HepG2 (cell line): Measurements from ENCODE around the gene BAIAP3. TPM values are rescaled to one million over a fixed set of nuclear protein-coding genes. Genes with fewer than 3 reads are reported as not detected.

Experiments
- ATF7-NPFF ChIP-seq: sonication (generic); formaldehyde crosslinking; IDR thresholded peaks from 2 replicates; pipeline ENCODE4 v1.8.1; 2023; ENCODE audit warnings: mild to moderate bottlenecking, low read depth, missing genetic modification reagents, moderate library complexity
- BRD4 ChIP-seq: sonication (generic); formaldehyde crosslinking; IDR thresholded peaks from 2 replicates; pipeline ENCODE4 v1.4.0; 2020; ENCODE audit warnings: missing genetic modification reagents
- DRAP1 ChIP-seq: IDR thresholded peaks from 2 replicates; pipeline ENCODE4 v1.6.1; 2016; ENCODE audit warnings: missing genetic modification reagents, missing compliant biosample characterization
- HMGXB4 ChIP-seq, 2 experiments: sonication (generic) in 1 of 2; formaldehyde crosslinking in 1 of 2; IDR thresholded peaks; 2 replicates each; pipeline versions ENCODE4 v1.4.0 to v1.6.1; 2018 to 2020; ENCODE audit warnings: missing genetic modification reagents in 2 of 2, borderline replicate concordance in 1 of 2, low read depth in 1 of 2, mild to moderate bottlenecking in 1 of 2, missing biosample characterization in 1 of 2
- HNF4G ChIP-seq, 2 experiments: sonication (generic) in 1 of 2; formaldehyde crosslinking in 1 of 2; IDR thresholded peaks; 2 replicates each; pipeline versions ENCODE4 v1.4.0 to v1.6.1; 2011 to 2020; ENCODE audit warnings: borderline replicate concordance in 2 of 2, low read depth in 2 of 2, mild to moderate bottlenecking in 2 of 2, low read length in 1 of 2, missing genetic modification reagents in 1 of 2, moderate library complexity in 1 of 2
- KLF16 ChIP-seq, 2 experiments: sonication (generic) in 1 of 2; formaldehyde crosslinking in 1 of 2; IDR thresholded peaks; 2 replicates each; pipeline versions ENCODE4 v1.6.1 to v1.8.0; 2016 to 2023; ENCODE audit warnings: missing genetic modification reagents in 2 of 2, missing compliant biosample characterization in 1 of 2
- MIXL1 ChIP-seq: IDR thresholded peaks from 2 replicates; pipeline ENCODE4 v1.6.1; 2016
- MXI1 ChIP-seq: IDR thresholded peaks from 3 replicates; pipeline ENCODE4 v1.6.1; 2012; ENCODE audit warnings: low read depth, low read length, inconsistent platforms, borderline replicate concordance
- NFE2L2 ChIP-seq: fragments of 150-350 bp; IDR thresholded peaks from 2 replicates; pipeline ENCODE4 v1.6.1; 2014; ENCODE audit warnings: low read length
- NONO ChIP-seq, 2 experiments: fragments of 450-650 bp in 1 of 2; sonication (generic) in 1 of 2; formaldehyde crosslinking in 1 of 2; IDR thresholded peaks in 1 of 2; conservative IDR thresholded peaks in 1 of 2; 2 replicates each; pipeline versions ENCODE4 v1.6.1 to v1.8.0; 2017 to 2022; ENCODE audit warnings: mild to moderate bottlenecking in 1 of 2, missing genetic modification reagents in 1 of 2, moderate library complexity in 1 of 2
- NR2F6 ChIP-seq, 2 experiments: IDR thresholded peaks; 2 replicates each; pipeline ENCODE4 v1.6.1; 2016; ENCODE audit warnings: antibody characterized with exemption in 1 of 2, mild to moderate bottlenecking in 1 of 2
- POLR2G ChIP-seq: fragments of 200-400 bp; formaldehyde crosslinking; IDR thresholded peaks from 2 replicates; pipeline ENCODE4 v1.6.1; 2018; ENCODE audit warnings: mild to moderate bottlenecking, low read depth, low read length, moderate library complexity
- RBFOX2 ChIP-seq: fragments of 200-400 bp; formaldehyde crosslinking; IDR thresholded peaks from 2 replicates; pipeline ENCODE4 v1.6.1; 2017; ENCODE audit warnings: low read depth, mild to moderate bottlenecking, low read length
- SSRP1 ChIP-seq: IDR thresholded peaks from 2 replicates; pipeline ENCODE4 v1.6.1; 2016; ENCODE audit warnings: control low read depth
- TFAP4 ChIP-seq: sonication (generic); IDR thresholded peaks from 2 replicates; pipeline ENCODE4 v1.6.1; 2016; ENCODE audit warnings: low read depth, borderline replicate concordance
- TFE3 ChIP-seq: IDR thresholded peaks from 2 replicates; pipeline ENCODE4 v1.6.1; 2016
- ZNF281 ChIP-seq: sonication (generic); formaldehyde crosslinking; IDR thresholded peaks from 2 replicates; pipeline ENCODE4 v1.4.0; 2020; ENCODE audit warnings: missing genetic modification reagents, borderline replicate concordance
- polyA plus RNA-seq, 8 experiments: library from polyadenylated mRNA; depleted of rRNA in 3 of 8; stranded (reverse) in 7 of 8; unstranded in 1 of 8; fragments of >200 nt; fragmentation: Illumina TruSeq in 4 of 8; extraction: Trizol in 4 of 8; gene quantifications; 2 replicates each; pipeline versions ENCODE4 v1.2.1 to v1.2.3, GENCODE V29; 2011 to 2016; ENCODE audit warnings: low read depth in 4 of 8, missing spikeins in 1 of 8, mixed read lengths in 1 of 8; ENCODE audit not compliant: insufficient read depth in 1 of 8
- total RNA-seq, 5 experiments: library from RNA; depleted of rRNA; stranded (reverse); fragments of >200 nt; fragmentation: Illumina TruSeq; extraction: Trizol; gene quantifications; 2 replicates each; pipeline ENCODE4 v1.2.3, GENCODE V29; 2016; ENCODE audit warnings: low read depth in 1 of 5

Gene BAIAP3
- total and polyA plus RNA-seq, 2 of the 13 experiments (the other 11 are each of a cell fraction or from before 2014, with no cell fraction given): 3.2 to 5.7 TPM

- TF ChIP-seq DRAP1 (CRISPR knock-in tag) (no peak), ZNF281 (peak; percentile 47; the same call in 1 of the 2 replicates), HNF4G (IDR thresholded peaks at IDR 0.05; ENCODE audit: borderline replicate concordance, low read depth, low read length) (no peak), HNF4G (CRISPR knock-in tag; IDR thresholded peaks at IDR 0.05; ENCODE audit: borderline replicate concordance, low read depth) (no peak), MXI1 (peak; percentile 84; the same call in 1 of the 3 replicates), KLF16 (CRISPR knock-in tag; IDR thresholded peaks at IDR 0.05) (peak in 1 of 2 experiments; percentile 61; a peak in 2 of 4 replicates), TFAP4 (peak; percentile 69; the same call in 1 of the 2 replicates), NONO (IDR thresholded peaks at IDR 0.05) (no peak), NONO (CRISPR knock-in tag; conservative IDR thresholded peaks at IDR 0.05) (0 out of 2 replicates have a peak, but pooled peaks have one; percentile 45), ATF7-NPFF (peak; percentile 18; the same call in 1 of the 2 replicates), BRD4 (CRISPR knock-in tag) (no peak), POLR2G (peak; percentile 32; the same call in 1 of the 2 replicates), MIXL1 (CRISPR knock-in tag) (no peak), SSRP1 (no peak), NFE2L2 (peak; percentile 96), TFE3 (CRISPR knock-in tag) (no peak), NR2F6 (IDR thresholded peaks at IDR 0.05) (peak; percentile 24; the same call in 1 of the 2 replicates), NR2F6 (CRISPR knock-in tag; IDR thresholded peaks at IDR 0.05) (peak; percentile 58; the same call in 1 of the 2 replicates), RBFOX2 (0 out of 2 replicates have a peak, but pooled peaks have one; percentile 48), HMGXB4 (CRISPR knock-in tag; IDR thresholded peaks at IDR 0.05; ENCODE audit: borderline replicate concordance in 1 of 2, low read depth in 1 of 2) (peak in 1 of 2 experiments; percentile 67; a peak in 1 of 4 replicates)
These were observed 45.4 kb downstream of the BAIAP3 start (continued) for GRCh38 chr16:1378804-1379303.
